Stimulated activated CD8-positive, alpha-beta memory T cell treated with anti-CD3 and anti-CD28 coated beads, Interleukin-15, amount 100 ng/mL, for 4 hours (primary cell): Measurements from ENCODE around the gene MAGI2.
A peak's percentile ranks its signal among the peaks of the same experiment; 100 is the strongest.

ENCODE experiments used
- DNase-seq, 2 donors: peaks; one replicate each; pipeline ENCODE4 v3.0.0-alpha.2; 2020; ENCODE audit warnings: low read depth in 2 of 2

The MAGI2 gene

DNA sequence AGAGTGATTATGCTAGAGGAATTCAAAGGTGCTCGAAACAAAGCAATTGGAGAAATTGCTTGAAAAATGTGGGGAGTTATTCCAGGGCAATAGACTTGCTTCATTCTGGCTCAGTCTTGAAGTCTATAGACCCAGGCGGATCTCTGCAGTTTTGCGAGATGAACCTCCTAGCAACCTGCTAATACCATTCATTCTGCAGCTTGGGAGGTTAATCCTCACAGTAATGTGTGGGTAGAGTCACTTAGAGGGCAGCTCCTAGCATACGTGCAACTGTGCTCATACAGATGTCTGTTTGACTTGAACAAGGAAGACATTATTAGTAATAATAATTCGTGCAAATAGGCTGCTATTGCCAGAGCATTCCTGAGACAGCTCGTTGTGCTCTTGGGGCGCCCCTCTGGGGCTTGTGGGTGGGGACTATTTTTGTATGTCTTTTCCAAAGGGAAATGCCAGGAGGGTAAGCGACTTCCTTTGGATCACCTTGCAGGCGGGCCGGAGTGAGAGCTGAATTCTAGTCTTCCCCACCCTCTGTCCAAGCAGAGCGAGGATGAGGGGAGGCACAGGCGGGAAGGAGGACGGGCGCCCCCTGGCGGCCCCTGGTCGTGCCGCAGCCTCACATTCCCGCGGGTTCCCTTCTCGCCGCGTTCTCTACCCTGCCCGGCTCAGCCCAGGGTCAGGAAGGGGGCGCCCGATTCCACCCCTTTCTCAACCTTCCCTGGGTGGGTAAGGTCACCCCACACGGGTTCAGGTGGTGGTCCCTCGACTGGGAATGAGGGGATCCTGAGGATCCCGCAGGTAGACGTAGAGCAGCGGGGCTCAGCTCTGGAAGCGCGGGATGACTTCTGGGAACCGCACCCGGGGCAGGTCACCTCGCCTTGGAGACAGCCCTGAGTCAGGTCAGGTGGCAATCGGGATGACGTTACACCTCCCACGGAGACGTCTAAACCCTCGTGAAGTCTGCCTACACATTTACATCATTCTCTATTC lies 1413.4 kb downstream of the MAGI2 start:
- DNase-seq: peak; percentile 7 to 15

- no peak for DNase-seq
Observed at GRCh38 chr7:78038465-78039080, 1414.9 kb downstream of the MAGI2 start.

- DNase-seq: no peak
Observed at GRCh38 chr7:78037603-78038002, 1415.9 kb downstream of the MAGI2 start.

- DNase-seq: no peak
Observed at GRCh38 chr7:78033410-78033809, 1420.1 kb downstream of the MAGI2 start.

DNA sequence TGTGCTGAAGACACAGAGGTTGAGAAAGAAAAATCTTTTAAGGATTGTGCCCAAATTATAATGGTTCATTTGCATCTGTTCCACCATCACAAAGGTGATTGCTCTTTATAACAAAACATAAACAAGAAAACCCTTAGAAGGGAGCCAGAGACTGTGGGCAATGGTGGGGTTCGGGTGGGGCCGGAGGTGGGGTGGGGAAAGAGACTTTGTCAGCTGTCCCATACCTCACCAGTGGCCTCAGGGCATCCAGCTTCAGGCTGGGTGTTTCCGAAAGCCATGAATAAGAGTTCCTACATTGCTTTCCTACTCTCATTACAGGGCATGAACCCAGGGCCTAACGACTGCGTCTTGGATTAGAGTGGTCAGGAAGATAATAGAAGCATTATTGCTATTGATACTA lies 1427.0 kb downstream of the MAGI2 start:
- no peak for DNase-seq

GRCh38 chr7:78024591-78024990 lies 1428.9 kb downstream of the MAGI2 start:
- DNase-seq: no peak

GRCh38 chr7:78023191-78023590 lies 1430.3 kb downstream of the MAGI2 start:
- DNase-seq: no peak

- no peak for DNase-seq
Observed at GRCh38 chr7:78022165-78022564, 1431.3 kb downstream of the MAGI2 start.

- no peak for DNase-seq
Observed at GRCh38 chr7:78020874-78021249, 1432.6 kb downstream of the MAGI2 start.

GRCh38 chr7:78020136-78020873 lies 1433.2 kb downstream of the MAGI2 start:
- DNase-seq: no peak

DNA sequence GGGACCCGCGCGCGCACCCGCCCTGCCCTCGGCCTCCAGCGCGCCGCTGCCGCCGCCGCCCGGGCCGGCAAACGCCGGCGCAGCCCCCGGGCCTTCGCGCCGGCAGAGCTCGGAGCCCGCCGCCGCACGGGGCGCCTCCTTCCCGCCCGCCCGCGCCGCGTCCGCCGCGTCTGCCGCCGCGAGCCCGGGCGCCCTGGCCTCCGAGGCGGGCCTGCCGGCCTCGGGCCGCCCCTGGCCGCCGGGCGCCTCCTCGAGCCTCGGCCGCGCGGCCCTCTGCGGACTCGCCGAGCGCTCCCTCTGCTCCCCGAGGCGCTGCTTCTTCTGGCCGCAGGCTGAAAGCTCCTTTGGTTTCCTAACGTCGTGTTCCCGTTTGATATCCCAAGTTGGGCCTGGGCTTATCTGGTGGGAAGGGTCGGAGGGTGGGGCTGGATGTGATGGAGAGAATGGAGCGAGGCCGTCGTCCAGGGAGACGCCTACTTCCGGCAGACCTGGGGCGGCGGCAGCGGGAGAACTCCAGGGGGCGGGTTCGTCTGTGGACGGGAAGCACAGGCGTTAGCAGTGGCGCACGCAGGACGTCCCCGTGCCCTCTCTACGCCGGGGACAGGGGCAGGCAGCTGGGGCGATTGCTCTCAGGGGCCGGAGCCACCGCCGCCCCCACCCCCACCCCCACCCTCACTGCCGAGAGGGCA lies 1433.9 kb downstream of the MAGI2 start:
- DNase-seq: peak; percentile 17 to 35

GRCh38 chr7:78018641-78019446 lies 1434.6 kb downstream of the MAGI2 start:
- DNase-seq: no peak

- no peak for DNase-seq
Observed at GRCh38 chr7:78017591-78018100, 1435.8 kb downstream of the MAGI2 start.

DNA sequence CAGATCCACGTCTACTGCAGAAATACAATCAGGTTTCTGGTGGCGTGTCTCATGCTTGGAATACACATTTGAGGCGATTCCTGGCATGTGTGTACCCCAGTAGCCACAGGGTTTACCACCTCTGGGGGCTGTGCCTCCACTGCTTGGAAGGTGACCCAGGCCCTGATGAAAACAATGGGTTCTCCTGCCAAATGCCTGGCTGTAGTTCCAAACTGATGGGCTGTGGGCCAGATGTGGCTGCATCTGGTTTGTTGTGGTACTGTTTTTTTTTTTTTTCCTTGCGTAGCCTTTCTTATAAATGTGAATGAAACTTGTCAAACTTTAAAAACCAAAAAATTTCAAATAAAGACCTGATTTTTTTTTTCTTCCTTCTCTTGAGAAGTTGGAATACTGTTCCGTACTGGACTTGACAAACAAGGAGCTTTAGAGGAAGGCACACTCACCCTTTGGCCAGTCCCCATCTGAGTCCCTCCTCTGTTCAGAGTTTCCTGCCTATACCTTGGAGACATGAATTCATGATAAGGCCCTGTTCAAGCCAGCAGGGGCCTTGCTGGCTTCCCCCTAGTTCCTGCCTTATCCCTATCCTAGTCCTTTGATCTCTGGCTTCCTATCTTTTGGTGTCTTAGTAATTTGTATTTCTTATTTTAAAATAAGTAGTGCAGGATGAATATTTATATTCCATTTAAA lies 1437.8 kb downstream of the MAGI2 start:
- DNase-seq: no peak

- no peak for DNase-seq
Observed at GRCh38 chr7:78014401-78014800, 1439.1 kb downstream of the MAGI2 start.

DNA sequence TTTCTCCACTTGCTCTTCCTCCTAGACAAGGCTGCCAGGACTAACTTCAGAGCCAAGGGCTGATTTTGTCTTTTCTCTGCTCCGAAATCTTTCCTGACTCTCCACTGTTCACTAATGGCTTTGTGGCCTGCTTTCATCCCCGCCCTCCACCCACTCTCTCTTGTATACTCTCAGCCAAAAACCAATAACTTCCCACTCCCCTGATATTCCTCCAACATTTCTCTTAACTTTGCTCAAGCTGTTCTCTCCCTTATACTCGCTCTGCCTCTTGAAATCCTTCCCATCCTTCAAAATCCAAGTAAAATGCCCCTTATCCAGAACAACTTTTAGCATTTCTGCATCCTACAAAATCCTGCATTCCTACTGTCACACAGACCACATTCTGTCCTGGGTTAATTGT lies 1440.1 kb downstream of the MAGI2 start:
- DNase-seq: no peak

- no peak for DNase-seq
Observed at GRCh38 chr7:78011642-78012041, 1441.8 kb downstream of the MAGI2 start.

- no peak for DNase-seq
Observed at GRCh38 chr7:78007231-78007630, 1446.2 kb downstream of the MAGI2 start.

- no peak for DNase-seq
Observed at GRCh38 chr7:78006063-78006755, 1447.3 kb downstream of the MAGI2 start.

DNA sequence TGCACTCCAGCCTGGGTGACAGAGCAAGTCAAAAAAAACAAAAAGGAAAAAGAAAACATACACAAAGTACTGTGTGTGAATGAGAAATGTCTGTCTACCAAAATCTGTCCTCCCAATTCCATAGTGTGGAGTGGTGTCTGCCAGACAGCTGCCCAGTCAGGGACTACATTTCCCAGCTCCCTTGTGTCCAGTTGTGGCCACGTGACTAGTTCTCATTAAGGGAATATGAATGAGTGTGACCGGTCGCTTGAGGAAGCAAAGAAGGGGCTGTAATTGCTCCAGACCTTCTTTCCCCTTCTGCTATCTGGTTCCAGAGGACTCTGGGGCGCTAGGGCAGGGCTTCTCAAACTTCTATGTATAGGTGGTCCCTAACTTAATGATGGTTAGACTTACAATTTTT lies 1450.8 kb downstream of the MAGI2 start:
- no peak for DNase-seq
